NOMO-1 treated with DMSO at 0.1 percent for 48 hours (cell line): ENCODE data around the gene NELFCD.
"Not testable (repeated sequence)": the region's sequence is repeated elsewhere in the genome, so short reads cannot be mapped to it uniquely, and the experiment has no call there.

Source experiments
- DNase-seq: peaks from one replicate; lab custom pipeline; 2025; ENCODE audit not compliant: unreplicated experiment; lab: John Stamatoyannopoulos, UW

NELFCD gene

GRCh38 chr20:58971429-58971828 is 9.6 kb upstream of the NELFCD start:
- DNase-seq, result no peak

- no peak for DNase-seq
Measured at GRCh38 chr20:58973179-58973578, 7.9 kb upstream of the NELFCD start.

GRCh38 chr20:58973866-58974265 is 7.2 kb upstream of the NELFCD start:
- DNase-seq, result peak; percentile 15

GRCh38 chr20:58975353-58975752 is 5.7 kb upstream of the NELFCD start:
- no peak for DNase-seq

- no peak for DNase-seq
Measured at GRCh38 chr20:58976061-58976730, 4.9 kb upstream of the NELFCD start.

- no peak for DNase-seq
Measured at GRCh38 chr20:58978351-58979190, 2.5 kb upstream of the NELFCD start.

- DNase-seq, result peak; percentile 32
Measured at GRCh38 chr20:58981628-58982364, 740 bp downstream of the NELFCD start.

GRCh38 chr20:58982406-58983114 is 1.5 kb downstream of the NELFCD start:
- DNase-seq, result no peak

- not testable (repeated sequence) for DNase-seq
Measured at GRCh38 chr20:58983115-58983468, 2.0 kb downstream of the NELFCD start.

- DNase-seq, result no peak
Measured at GRCh38 chr20:58984691-58985090, 3.6 kb downstream of the NELFCD start.

GRCh38 chr20:58985656-58986055 is 4.6 kb downstream of the NELFCD start:
- no peak for DNase-seq

GRCh38 chr20:58986286-58986967 is 5.4 kb downstream of the NELFCD start:
- no peak for DNase-seq

- no peak for DNase-seq
Measured at GRCh38 chr20:58986968-58987517, 6.0 kb downstream of the NELFCD start.

GRCh38 chr20:58987790-58988564 is 6.9 kb downstream of the NELFCD start:
- DNase-seq, result no peak

- DNase-seq, result no peak
Measured at GRCh38 chr20:58988565-58988882, 7.5 kb downstream of the NELFCD start.

- no peak for DNase-seq
Measured at GRCh38 chr20:58989196-58989595, 8.1 kb downstream of the NELFCD start.

- no peak for DNase-seq
Measured at GRCh38 chr20:58990651-58991445, 9.8 kb downstream of the NELFCD start.

- DNase-seq, result peak; percentile 3
Measured at GRCh38 chr20:58991715-58992114, 10.7 kb downstream of the NELFCD start.

GRCh38 chr20:58992911-58993310 is 11.9 kb downstream of the NELFCD start:
- no peak for DNase-seq
